Ovary (tissue), 9 donors: Measurements from ENCODE around the gene ADISSP. TPM values are rescaled to one million over a fixed set of nuclear protein-coding genes. Genes with fewer than 3 reads are reported as not detected.
"Not testable (repeated sequence)": the region's sequence is repeated elsewhere in the genome, so short reads cannot be mapped to it uniquely, and the experiment has no call there.

Experiments used
- DNase-seq, 5 donors: peaks; one replicate each; pipeline ENCODE4 v3.0.0-alpha.2; 2019 to 2020
- H3K27ac ChIP-seq, 2 donors: fragments of 200-600 bp; one replicate each; pipeline versions ENCODE4 v1.5.1 to v1.8.0; 2019 to 2022
- H3K27me3 ChIP-seq: fragments of 200-600 bp; one replicate; pipeline ENCODE4 v1.8.0; 2022
- H3K36me3 ChIP-seq: fragments of 200-600 bp; sonication (generic); one replicate; pipeline ENCODE4 v1.5.1; 2019
- H3K4me1 ChIP-seq: one replicate; pipeline ENCODE4 v1.8.1; 2013; ENCODE audit warnings: mild to moderate bottlenecking, moderate library complexity; ENCODE audit not compliant: insufficient read depth
- H3K4me3 ChIP-seq: fragments of 200-600 bp; sonication (generic); one replicate; pipeline ENCODE4 v1.5.1; 2017
- H3K9me3 ChIP-seq, 2 donors: fragments of 200-600 bp in 1 of 2; sonication (generic) in 1 of 2; one replicate each; pipeline versions ENCODE4 v1.5.1 to v1.8.1; 2013 to 2019; ENCODE audit warnings: mild to moderate bottlenecking in 1 of 2, moderate library complexity in 1 of 2
- CTCF ChIP-seq, 3 donors: fragments of 450-650 bp in 2 of 3; fragments of 200-600 bp in 1 of 3; IDR thresholded peaks; one replicate each; pipeline versions ENCODE4 v1.5.1 to v1.8.0; 2016 to 2022; ENCODE audit warnings: antibody characterized with exemption in 3 of 3, mild to moderate bottlenecking in 1 of 3
- EP300 ChIP-seq: sonication (generic); formaldehyde crosslinking; IDR thresholded peaks from one replicate; pipeline ENCODE4 v1.6.1; 2017; ENCODE audit warnings: antibody characterized with exemption
- POLR2A ChIP-seq: fragments of 450-650 bp; IDR thresholded peaks from one replicate; pipeline ENCODE4 v1.6.1; 2017; ENCODE audit warnings: antibody characterized with exemption, mild to moderate bottlenecking, moderate library complexity
- WGBS, 3 donors: extraction: QIAGEN DNeasy Blood & Tissue Kit in 1 of 3; methylation state at CpG; one replicate each; pipeline versions ENCODE4 v1.1.5 to v1.1.7; 2013 to 2017; 5-methylcytosine and 5-hydroxymethylcytosine counted together
- intact Hi-C, 4 donors: fragments of 100-400 bp; cut with DNase I; formaldehyde crosslinking; loops; one replicate each; pipeline versions ENCODE4 v1.11.0 to v1.15.1; 2022 to 2023
- polyA plus RNA-seq, 2 donors: library from polyadenylated mRNA; stranded (reverse); fragments of 200-250 nt in 1 of 2; fragments of 350-450 nt in 1 of 2; fragmentation: Illumina TruSeq in 1 of 2; extraction: RNeasy Lipid Tissue Mini Kit (QIAGEN cat#74804) in 1 of 2; gene quantifications; one replicate each; pipeline ENCODE4 v1.2.3, GENCODE V29; 2013 to 2014
- total RNA-seq, 7 donors: library from RNA; depleted of rRNA in 2 of 7; stranded (reverse); fragments of >200 nt in 2 of 7; fragmentation: NEBNext Ultra II Directional in 3 of 7; extraction: Animal tissue kit (Norgen Biotek cat#: 25700) in 3 of 7; gene quantifications; one replicate each; pipeline versions ENCODE4 v1.1.0 to v1.2.4, GENCODE V29; 2016 to 2023
- donor health status: DM: no; HTN: no; CAD: no; lungs with moderate emphysema.
- donor health status: DM: no; HTN: no; CAD: no.
- donor health status: Bipolar disorder and iron deficiency.
- donor health status: DM: yes; HTN: yes; CAD: no.
- donor health status: DM: no; HTN: no; CAD: no.
- donor health status: DM: yes; HTN: yes; CAD: no.

The ADISSP gene
- total and polyA plus RNA-seq, 9 donors, result 11.5 to 124 (median 69.1) TPM

- Histone ChIP-seq H3K4me3 (peak overlapping the region; percentile 47), H3K36me3 (no peaks in the 10 kb centered on the region), H3K9me3 (no peaks in the 10 kb centered on the region), H3K4me1 (peaks cover 2% of the 10 kb centered on the region), H3K27me3 (no peaks in the 10 kb centered on the region), H3K27ac (peak overlapping the region; percentile 85 to 92)
- TF ChIP-seq EP300 (no peak), POLR2A (no peak)
- intact Hi-C loops, result no loop called here
- DNase-seq, result no peak
- 76% methylated on average over 25 of the region's 25 CpGs for WGBS, 3 donors
Observed at GRCh38 chr20:3794701-3795420, 27.3 kb upstream of the ADISSP start.

GRCh38 chr20:3794168-3794567 lies 26.6 kb upstream of the ADISSP start:
- H3K36me3 ChIP-seq, H3K4me3 ChIP-seq, DNase-seq, H3K9me3 ChIP-seq, intact Hi-C loops, H3K4me1 ChIP-seq, H3K27ac ChIP-seq, H3K27me3 ChIP-seq: not testable (repeated sequence)
- WGBS, 3 donors, result 59 to 88% (median 80%) methylated on average over 1 to 2 of the region's 3 CpGs

GRCh38 chr20:3789201-3789600 lies 21.6 kb upstream of the ADISSP start:
- intact Hi-C loops, result loop anchor here in 1 of 4 donors (5.0 kb wide), 1 partner anchor 68 kb away; no protein-coding TSS in a partner anchor

DNA sequence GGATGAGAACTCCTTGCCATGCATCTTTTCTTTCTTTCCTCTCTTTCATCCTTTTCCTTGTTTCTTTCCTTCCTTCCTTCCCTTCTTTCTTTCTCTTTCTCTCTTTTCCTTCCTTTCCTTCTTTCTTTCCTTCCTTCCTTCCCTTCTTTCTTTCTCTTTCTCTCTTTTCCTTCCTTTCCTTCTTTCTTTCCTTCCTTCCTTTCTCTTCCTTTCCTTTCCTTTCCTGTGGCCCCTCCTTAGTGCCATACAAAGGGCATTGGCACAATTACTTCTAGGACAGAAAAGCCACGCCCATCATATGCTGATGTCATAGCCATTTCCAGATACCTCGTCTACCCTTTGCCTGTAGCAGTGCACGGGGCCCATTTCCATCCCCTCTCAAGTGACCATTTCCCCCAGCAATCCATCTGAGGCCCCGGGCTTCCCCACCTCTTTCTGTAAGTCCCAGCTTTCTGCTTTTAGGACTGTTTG lies 21.2 kb upstream of the ADISSP start:
- Histone ChIP-seq H3K27ac (peak overlapping the region; percentile 19 to 54), H3K4me1 (peaks cover 13% of the 10 kb centered on the region), H3K27me3 (no peaks in the 10 kb centered on the region), H3K4me3 (no peak overlapping the region), H3K36me3 (no peaks in the 10 kb centered on the region), H3K9me3 (no peaks in the 10 kb centered on the region)
- no peak for TF ChIP-seq EP300
- no peak for TF ChIP-seq POLR2A
- TF ChIP-seq CTCF (IDR thresholded peaks at IDR 0.05), result no peak
- DNase-seq, result peak in 1 of 5 donors; percentile 28
- WGBS, 3 donors, result 67 to 72% (median 69%) methylated on average over 4 of the region's 4 CpGs
- intact Hi-C loops, result loop anchor here in 1 of 4 donors (5.0 kb wide), 1 partner anchor 69 kb away; no protein-coding TSS in a partner anchor

More at GRCh38 chr20:3789201-3789600, 21.6 kb upstream of the ADISSP start:
- not testable (repeated sequence) for H3K4me3 ChIP-seq, H3K27me3 ChIP-seq, H3K36me3 ChIP-seq, H3K9me3 ChIP-seq, H3K27ac ChIP-seq
- WGBS, 3 donors, result 92 to 97% (median 95%) methylated on average over 4 of the region's 4 CpGs
- peaks cover 13% of the 10 kb centered on the region for H3K4me1 ChIP-seq
- DNase-seq, result peak in 1 of 5 donors; percentile 4

GRCh38 chr20:3787324-3788014 lies 19.9 kb upstream of the ADISSP start:
- intact Hi-C loops, result loop anchor here in 3 of 4 donors (2.0 to 5.0 kb wide), 3 partner anchors 31 to 70 kb away; partner anchors contain the start of gene AP5S1 (in 2 of the 3)
- peak in 1 of 5 donors; percentile 20 for DNase-seq
- Histone ChIP-seq H3K4me3 (peak overlapping the region; percentile 33), H3K27ac (peak overlapping the region; percentile 54 to 60), H3K9me3 (no peaks in the 10 kb centered on the region), H3K4me1 (peaks cover 13% of the 10 kb centered on the region), H3K36me3 (no peaks in the 10 kb centered on the region), H3K27me3 (no peaks in the 10 kb centered on the region)
- 64 to 73% (median 66%) methylated on average over 5 of the region's 5 CpGs for WGBS, 3 donors
- TF ChIP-seq EP300, result no peak
- TF ChIP-seq CTCF (IDR thresholded peaks at IDR 0.05), result no peak
- TF ChIP-seq POLR2A, result no peak
